K562 (cell line): ENCODE measurements around the gene RSBN1L. TPM values are rescaled to one million over a fixed set of nuclear protein-coding genes. Genes with fewer than 3 reads are reported as not detected.

Experiments used
- BRCA1 ChIP-seq, 2 experiments: fragments of 450-650 bp in 1 of 2; sonication (generic) in 1 of 2; formaldehyde crosslinking in 1 of 2; IDR thresholded peaks; 2 replicates each; pipeline versions ENCODE4 v1.5.0 to v1.6.1; 2017 to 2020; ENCODE audit warnings: mild to moderate bottlenecking in 1 of 2, missing genetic modification reagents in 1 of 2
- BRD4 ChIP-seq: fragments of 200-600 bp; sonication (generic); IDR thresholded peaks from 2 replicates; pipeline ENCODE4 v1.6.1; 2017; ENCODE audit warnings: inconsistent platforms
- CC2D1A ChIP-seq: fragments of 450-650 bp; IDR thresholded peaks from 2 replicates; pipeline ENCODE4 v1.6.1; 2017; ENCODE audit warnings: mild to moderate bottlenecking
- DEAF1 ChIP-seq: fragments of 450-650 bp; formaldehyde crosslinking; IDR thresholded peaks from 2 replicates; pipeline ENCODE4 v1.4.0; 2020; ENCODE audit warnings: mild to moderate bottlenecking, moderate library complexity
- DLX4 ChIP-seq: fragments of 250-450 bp; sonication (Bioruptor Pico); IDR thresholded peaks from 2 replicates; pipeline ENCODE4 v1.6.1; 2021; ENCODE audit warnings: mild to moderate bottlenecking
- ERF ChIP-seq: fragments of 450-650 bp; formaldehyde crosslinking; IDR thresholded peaks from 2 replicates; pipeline ENCODE4 v1.4.0; 2020; ENCODE audit warnings: mild to moderate bottlenecking, mixed read lengths
- GATAD2A ChIP-seq: fragments of 450-650 bp; IDR thresholded peaks from 2 replicates; pipeline ENCODE4 v1.6.1; 2017
- HCFC1 ChIP-seq: IDR thresholded peaks from 2 replicates; pipeline ENCODE4 v1.6.1; 2012; ENCODE audit warnings: low read depth, low read length, improper control_type of control experiment
- IRF2 ChIP-seq: sonication (generic); formaldehyde crosslinking; IDR thresholded peaks from 2 replicates; pipeline ENCODE4 v1.8.1; 2022; ENCODE audit warnings: mild to moderate bottlenecking, missing genetic modification reagents
- KDM4B ChIP-seq, 2 experiments: fragments of 450-650 bp in 1 of 2; sonication (generic) in 1 of 2; IDR thresholded peaks; 2 replicates each; pipeline ENCODE4 v1.6.1; 2016 to 2017; ENCODE audit warnings: borderline replicate concordance in 2 of 2, antibody characterized with exemption in 1 of 2, low read depth in 1 of 2, mild to moderate bottlenecking in 1 of 2
- L3MBTL2 ChIP-seq: fragments of 450-650 bp; IDR thresholded peaks from 2 replicates; pipeline ENCODE4 v1.6.1; 2016; ENCODE audit warnings: mild to moderate bottlenecking, moderate library complexity
- MYBL2 ChIP-seq, 2 experiments: fragments of 450-650 bp in 1 of 2; sonication (generic) in 1 of 2; formaldehyde crosslinking in 1 of 2; IDR thresholded peaks; 2 replicates each; pipeline versions ENCODE4 v1.6.1 to v1.8.1; 2017 to 2022; ENCODE audit warnings: borderline replicate concordance in 1 of 2, inconsistent platforms in 1 of 2, low read depth in 1 of 2, mild to moderate bottlenecking in 1 of 2, missing genetic modification reagents in 1 of 2, moderate library complexity in 1 of 2
- NR2C1 ChIP-seq, 2 experiments: fragments of 450-650 bp; IDR thresholded peaks; 2 replicates each; pipeline ENCODE4 v1.6.1; 2017; ENCODE audit warnings: mild to moderate bottlenecking in 2 of 2, antibody characterized with exemption in 1 of 2, inconsistent platforms in 1 of 2, missing compliant biosample characterization in 1 of 2, missing genetic modification characterization in 1 of 2
- POLR2G ChIP-seq: fragments of 200-400 bp; formaldehyde crosslinking; IDR thresholded peaks from 2 replicates; pipeline ENCODE4 v1.6.1; 2017; ENCODE audit warnings: low read depth, mild to moderate bottlenecking, antibody characterized with exemption, low read length, moderate library complexity
- RBM17 ChIP-seq: fragments of 200-400 bp; formaldehyde crosslinking; IDR thresholded peaks from 2 replicates; pipeline ENCODE4 v1.6.1; 2017; ENCODE audit warnings: low read depth, mild to moderate bottlenecking, low read length, borderline replicate concordance
- RUNX1 ChIP-seq: sonication (generic); IDR thresholded peaks from 2 replicates; pipeline ENCODE4 v1.6.1; 2016; ENCODE audit warnings: antibody characterized with exemption, low read depth
- SRSF9 ChIP-seq: fragments of 200-400 bp; formaldehyde crosslinking; IDR thresholded peaks from 2 replicates; pipeline ENCODE4 v1.6.1; 2017; ENCODE audit warnings: low read depth, low read length, borderline replicate concordance
- TAF1 ChIP-seq: IDR thresholded peaks from 2 replicates; pipeline ENCODE4 v1.6.1; 2011; ENCODE audit warnings: mild to moderate bottlenecking, low read length, moderate library complexity; ENCODE audit not compliant: insufficient read depth, control insufficient read depth, severe bottlenecking; ENCODE audit errors: extremely low read depth
- THRB ChIP-seq: fragments of 450-650 bp; formaldehyde crosslinking; conservative IDR thresholded peaks from 2 replicates; pipeline ENCODE4 v1.4.0; 2022; ENCODE audit warnings: mild to moderate bottlenecking, missing genetic modification characterization
- WHSC1 ChIP-seq: IDR thresholded peaks from one replicate; pipeline ENCODE4 v1.6.1; 2012; ENCODE audit warnings: low read length, control low read depth, inconsistent platforms
- ZBTB34 ChIP-seq: fragments of 250-450 bp; sonication (Bioruptor Pico); IDR thresholded peaks from 2 replicates; pipeline ENCODE4 v1.8.0; 2021; ENCODE audit warnings: mild to moderate bottlenecking, moderate library complexity
- ZKSCAN1 ChIP-seq: fragments of 150-350 bp; IDR thresholded peaks from 2 replicates; pipeline ENCODE4 v1.6.1; 2016; ENCODE audit warnings: low read depth, low read length
- ZNF316 ChIP-seq: fragments of 450-650 bp; IDR thresholded peaks from 2 replicates; pipeline ENCODE4 v1.6.1; 2016
- ZNF695 ChIP-seq: fragments of 450-650 bp; formaldehyde crosslinking; IDR thresholded peaks from 2 replicates; pipeline ENCODE4 v1.4.0; 2020; ENCODE audit warnings: mild to moderate bottlenecking, moderate library complexity
- polyA plus RNA-seq, 8 experiments: library from polyadenylated mRNA; depleted of rRNA in 4 of 8; stranded (reverse) in 5 of 8; unstranded in 3 of 8; fragments of >200 nt; fragmentation: Nextera tagmentation in 2 of 8; fragmentation: Illumina TruSeq in 1 of 8; extraction: Ambion mirVana in 2 of 8; extraction: Trizol in 1 of 8; gene quantifications; 2 replicates each; pipeline versions ENCODE4 v1.2.1 to v1.2.3, GENCODE V29; 2011 to 2014; ENCODE audit warnings: inconsistent platforms in 1 of 8, missing spikeins in 1 of 8
- total RNA-seq, 7 experiments: library from RNA; depleted of rRNA in 6 of 7; stranded (reverse); fragments of >200 nt in 6 of 7; fragmentation: Illumina TruSeq in 2 of 7; extraction: Trizol in 2 of 7; gene quantifications; 2 replicates each; pipeline versions ENCODE4 v1.2.1 to v1.2.3, GENCODE V29; 2011 to 2021; ENCODE audit warnings: low replicate concordance in 1 of 7

The RSBN1L gene
- total and polyA plus RNA-seq, 9 of the 15 experiments (the other 6 are each of a cell fraction or from before 2014, with no cell fraction given) = 6.2 to 35.2 (median 20.1) TPM

- TF ChIP-seq ZBTB34 (CRISPR knock-in tag) = no peak
- TF ChIP-seq IRF2 = no peak
- no peak for TF ChIP-seq RBM17
- 0 out of 2 replicates have a peak, but pooled peaks have one; percentile 18 for TF ChIP-seq ZNF316
- no peak for TF ChIP-seq CC2D1A
- TF ChIP-seq MYBL2 (IDR thresholded peaks at IDR 0.05; ENCODE audit: low read depth) = no peak
- no peak for TF ChIP-seq MYBL2 (CRISPR knock-in tag; IDR thresholded peaks at IDR 0.05; ENCODE audit: borderline replicate concordance)
- no peak for TF ChIP-seq ERF
- TF ChIP-seq THRB (CRISPR knock-in tag) = no peak
- no peak for TF ChIP-seq BRCA1 (IDR thresholded peaks at IDR 0.05)
- TF ChIP-seq BRCA1 (CRISPR knock-in tag; IDR thresholded peaks at IDR 0.05) = no peak
- TF ChIP-seq DEAF1 (CRISPR knock-in tag) = no peak
- no peak; the same call in 1 of the 2 replicates for TF ChIP-seq RUNX1
- TF ChIP-seq BRD4 = no peak
- TF ChIP-seq L3MBTL2 = no peak
- TF ChIP-seq HCFC1 = no peak
- peak; percentile 4 for TF ChIP-seq TAF1
- TF ChIP-seq POLR2G = peak; percentile 79
- TF ChIP-seq ZKSCAN1 = no peak
- no peak for TF ChIP-seq DLX4 (CRISPR knock-in tag)
- no peak for TF ChIP-seq KDM4B (IDR thresholded peaks at IDR 0.05; ENCODE audit: borderline replicate concordance in 2 of 2, low read depth in 1 of 2)
- TF ChIP-seq NR2C1 (IDR thresholded peaks at IDR 0.05) = no peak
- TF ChIP-seq NR2C1 (tag; IDR thresholded peaks at IDR 0.05) = no peak
- TF ChIP-seq SRSF9 = no peak
- no peak for TF ChIP-seq GATAD2A
- TF ChIP-seq ZNF695 = no peak
- TF ChIP-seq WHSC1 = no peak
Measured at GRCh38 chr7:77696643-77697534, 630 bp downstream of the RSBN1L start (continued).
